Measurements from ENCODE around the gene LAMA1.

The LAMA1 gene

GRCh38 chr18:7062236-7062635, 55.4 kb downstream of the LAMA1 start:
- H3K18ac ChIP-seq (ENCODE audit: low read length), result no peak overlapping the region
- no peak overlapping the region for H4K12ac ChIP-seq (ENCODE audit: low read depth, low read length)
- H3K4me2 ChIP-seq (ENCODE audit: low read length), result peak overlapping the region; percentile 8
- H3K27ac ChIP-seq (ENCODE audit: low read depth, low read length), result peak overlapping the region; percentile 60
- H3K36me3 ChIP-seq (ENCODE audit: control insufficient read depth in 1 of 2, insufficient read depth in 2 of 2, low read length in 2 of 2), result peaks cover 0 to 2% of the 10 kb centered on the region in 2 experiments
- H4K91ac ChIP-seq (ENCODE audit: low read depth, low read length), result peak overlapping the region; percentile 16
- H2BK120ac ChIP-seq (ENCODE audit: insufficient read depth, low read length, poor library complexity), result peak overlapping the region; percentile 4
- peak overlapping the region; percentile 13 for H2BK5ac ChIP-seq (ENCODE audit: low read depth, low read length, poor library complexity)
- WGBS (ENCODE audit: extremely low coverage, insufficient coverage, insufficient read length), result no CpG with 5 or more reads among the region's 9 CpGs
- H3K79me1 ChIP-seq (ENCODE audit: low read length), result peaks cover 10% of the 10 kb centered on the region
- no peak overlapping the region for H2AK5ac ChIP-seq (ENCODE audit: low read length)
- H3K9me3 ChIP-seq (ENCODE audit: insufficient read depth, low read depth, low read length), result peaks cover 2% of the 10 kb centered on the region
- H3K23ac ChIP-seq (ENCODE audit: low read length), result no peak overlapping the region
- H2AFZ ChIP-seq (ENCODE audit: insufficient read depth, low read length, poor library complexity), result no peak overlapping the region
- H3K14ac ChIP-seq (ENCODE audit: low read length), result no peak overlapping the region
- no peak for DNase-seq
- H4K8ac ChIP-seq (ENCODE audit: low read depth, low read length), result no peak overlapping the region
- no peaks in the 10 kb centered on the region for H3K27me3 ChIP-seq (ENCODE audit: insufficient read depth, low read length)
- no peak overlapping the region for H3K4me3 ChIP-seq (ENCODE audit: low read depth, low read length)
- no peak overlapping the region for H3K4ac ChIP-seq (ENCODE audit: low read depth, low read length)
- no peaks in the 10 kb centered on the region for H3K79me2 ChIP-seq (ENCODE audit: control insufficient read depth, insufficient read depth, low read length, poor library complexity)
- no peak overlapping the region for H3K9ac ChIP-seq (ENCODE audit: low read length)
- peaks cover 18 to 22% of the 10 kb centered on the region in 2 experiments for H3K4me1 ChIP-seq (ENCODE audit: control insufficient read depth in 1 of 2, insufficient read depth in 2 of 2, low read length in 2 of 2)
- no peak overlapping the region for H2BK12ac ChIP-seq (ENCODE audit: low read length)

GRCh38 chr18:7059276-7059675, 58.3 kb downstream of the LAMA1 start:
- H3K27me3 ChIP-seq (ENCODE audit: insufficient read depth, low read length), result no peaks in the 10 kb centered on the region
- H3K23ac ChIP-seq (ENCODE audit: low read length), result no peak overlapping the region
- peaks cover 17 to 20% of the 10 kb centered on the region in 2 experiments for H3K4me1 ChIP-seq (ENCODE audit: control insufficient read depth in 1 of 2, insufficient read depth in 2 of 2, low read length in 2 of 2)
- H2BK12ac ChIP-seq (ENCODE audit: low read length), result no peak overlapping the region
- H3K79me2 ChIP-seq (ENCODE audit: control insufficient read depth, insufficient read depth, low read length, poor library complexity), result no peaks in the 10 kb centered on the region
- peaks cover 2% of the 10 kb centered on the region for H3K9me3 ChIP-seq (ENCODE audit: insufficient read depth, low read depth, low read length)
- H3K9ac ChIP-seq (ENCODE audit: low read length), result no peak overlapping the region
- peaks cover 0 to 2% of the 10 kb centered on the region in 2 experiments for H3K36me3 ChIP-seq (ENCODE audit: control insufficient read depth in 1 of 2, insufficient read depth in 2 of 2, low read length in 2 of 2)
- H2BK120ac ChIP-seq (ENCODE audit: insufficient read depth, low read length, poor library complexity), result no peak overlapping the region
- H3K4me2 ChIP-seq (ENCODE audit: low read length), result no peak overlapping the region
- no peak overlapping the region for H3K27ac ChIP-seq (ENCODE audit: low read depth, low read length)
- H3K18ac ChIP-seq (ENCODE audit: low read length), result no peak overlapping the region
- no peak overlapping the region for H3K14ac ChIP-seq (ENCODE audit: low read length)
- no CpG with 5 or more reads among the region's 2 CpGs for WGBS (ENCODE audit: extremely low coverage, insufficient coverage, insufficient read length)
- H2AK5ac ChIP-seq (ENCODE audit: low read length), result no peak overlapping the region
- H3K4me3 ChIP-seq (ENCODE audit: low read depth, low read length), result no peak overlapping the region
- no peak overlapping the region for H4K91ac ChIP-seq (ENCODE audit: low read depth, low read length)
- H4K8ac ChIP-seq (ENCODE audit: low read depth, low read length), result no peak overlapping the region
- H3K4ac ChIP-seq (ENCODE audit: low read depth, low read length), result no peak overlapping the region
- peaks cover 10% of the 10 kb centered on the region for H3K79me1 ChIP-seq (ENCODE audit: low read length)
- DNase-seq, result no peak
- no peak overlapping the region for H2AFZ ChIP-seq (ENCODE audit: insufficient read depth, low read length, poor library complexity)
- H2BK5ac ChIP-seq (ENCODE audit: low read depth, low read length, poor library complexity), result no peak overlapping the region
- no peak overlapping the region for H4K12ac ChIP-seq (ENCODE audit: low read depth, low read length)

- Histone ChIP-seq H2BK5ac (ENCODE audit: low read depth, low read length, poor library complexity) (no peak overlapping the region), H3K18ac (ENCODE audit: low read length) (no peak overlapping the region), H3K9ac (ENCODE audit: low read length) (no peak overlapping the region), H2AFZ (ENCODE audit: insufficient read depth, low read length, poor library complexity) (no peak overlapping the region), H3K4me2 (ENCODE audit: low read length) (no peak overlapping the region), H3K36me3 (ENCODE audit: control insufficient read depth in 1 of 2, insufficient read depth in 2 of 2, low read length in 2 of 2) (peaks cover 0 to 2% of the 10 kb centered on the region in 2 experiments), H3K4ac (ENCODE audit: low read depth, low read length) (no peak overlapping the region), H4K91ac (ENCODE audit: low read depth, low read length) (no peak overlapping the region), H4K12ac (ENCODE audit: low read depth, low read length) (no peak overlapping the region), H3K27ac (ENCODE audit: low read depth, low read length) (no peak overlapping the region), H3K4me3 (ENCODE audit: low read depth, low read length) (no peak overlapping the region), H3K4me1 (ENCODE audit: control insufficient read depth in 1 of 2, insufficient read depth in 2 of 2, low read length in 2 of 2) (peaks cover 3 to 5% of the 10 kb centered on the region in 2 experiments), H3K14ac (ENCODE audit: low read length) (no peak overlapping the region), H3K27me3 (ENCODE audit: insufficient read depth, low read length) (no peaks in the 10 kb centered on the region), H3K9me3 (ENCODE audit: insufficient read depth, low read depth, low read length) (no peaks in the 10 kb centered on the region), H3K79me1 (ENCODE audit: low read length) (no peaks in the 10 kb centered on the region), H2BK12ac (ENCODE audit: low read length) (no peak overlapping the region), H3K23ac (ENCODE audit: low read length) (no peak overlapping the region), H3K79me2 (ENCODE audit: control insufficient read depth, insufficient read depth, low read length, poor library complexity) (no peaks in the 10 kb centered on the region), H2AK5ac (ENCODE audit: low read length) (no peak overlapping the region), H2BK120ac (ENCODE audit: insufficient read depth, low read length, poor library complexity) (no peak overlapping the region), H4K8ac (ENCODE audit: low read depth, low read length) (no peak overlapping the region)
- whole genome bisulfite sequencing (ENCODE audit: extremely low coverage, insufficient coverage, insufficient read length), result no CpG with 5 or more reads among the region's 6 CpGs
- no peak for DNase-seq
Measured at GRCh38 chr18:7056026-7056425, 61.6 kb downstream of the LAMA1 start.

GRCh38 chr18:7049951-7050350, 67.6 kb downstream of the LAMA1 start:
- Histone ChIP-seq H2BK5ac (ENCODE audit: low read depth, low read length, poor library complexity) (no peak overlapping the region), H3K79me2 (ENCODE audit: control insufficient read depth, insufficient read depth, low read length, poor library complexity) (no peaks in the 10 kb centered on the region), H4K8ac (ENCODE audit: low read depth, low read length) (no peak overlapping the region), H2BK12ac (ENCODE audit: low read length) (no peak overlapping the region), H3K14ac (ENCODE audit: low read length) (no peak overlapping the region), H3K4me2 (ENCODE audit: low read length) (no peak overlapping the region), H3K18ac (ENCODE audit: low read length) (no peak overlapping the region), H2BK120ac (ENCODE audit: insufficient read depth, low read length, poor library complexity) (no peak overlapping the region), H3K36me3 (ENCODE audit: control insufficient read depth in 1 of 2, insufficient read depth in 2 of 2, low read length in 2 of 2) (peaks cover 4 to 14% of the 10 kb centered on the region in 2 experiments), H3K79me1 (ENCODE audit: low read length) (no peaks in the 10 kb centered on the region), H2AK5ac (ENCODE audit: low read length) (no peak overlapping the region), H3K23ac (ENCODE audit: low read length) (no peak overlapping the region), H2AFZ (ENCODE audit: insufficient read depth, low read length, poor library complexity) (no peak overlapping the region), H3K9ac (ENCODE audit: low read length) (no peak overlapping the region), H3K9me3 (ENCODE audit: insufficient read depth, low read depth, low read length) (no peaks in the 10 kb centered on the region), H3K27ac (ENCODE audit: low read depth, low read length) (no peak overlapping the region), H4K91ac (ENCODE audit: low read depth, low read length) (no peak overlapping the region), H3K27me3 (ENCODE audit: insufficient read depth, low read length) (no peaks in the 10 kb centered on the region), H3K4ac (ENCODE audit: low read depth, low read length) (no peak overlapping the region), H3K4me3 (ENCODE audit: low read depth, low read length) (no peak overlapping the region), H3K4me1 (ENCODE audit: control insufficient read depth in 1 of 2, insufficient read depth in 2 of 2, low read length in 2 of 2) (no peaks in the 10 kb centered on the region), H4K12ac (ENCODE audit: low read depth, low read length) (no peak overlapping the region)
- DNase-seq, result no peak
- WGBS (ENCODE audit: extremely low coverage, insufficient coverage, insufficient read length), result no CpG with 5 or more reads among the region's 5 CpGs

All from trophoblast cell (in vitro differentiated cells and primary cell).